Neuron (in vitro differentiated cells): ENCODE measurements around the gene CDON.

ENCODE experiments used
- H2AFZ ChIP-seq: one replicate; pipeline ENCODE4 v1.6.1; 2013; ENCODE audit warnings: low read depth, mild to moderate bottlenecking, inconsistent platforms, low read length, moderate library complexity
- H3K27me3 ChIP-seq: one replicate; pipeline ENCODE4 v1.6.1; 2013; ENCODE audit warnings: low read length; ENCODE audit not compliant: insufficient read depth
- H3K36me3 ChIP-seq: one replicate; pipeline ENCODE4 v1.6.1; 2013; ENCODE audit warnings: low read length; ENCODE audit not compliant: insufficient read depth
- H3K4me1 ChIP-seq: one replicate; pipeline ENCODE4 v1.6.1; 2013; ENCODE audit warnings: low read length; ENCODE audit not compliant: insufficient read depth
- H3K4me3 ChIP-seq: 2 replicates; pipeline ENCODE4 v1.5.1; 2013; ENCODE audit warnings: mild to moderate bottlenecking, low read length, moderate library complexity
- H3K9me3 ChIP-seq: one replicate; pipeline ENCODE4 v1.6.1; 2013; ENCODE audit warnings: low read length

Gene CDON

GRCh38 chr11:125942771-125943428, 119.8 kb downstream of the CDON start:
- no peak overlapping the region for H3K4me3 ChIP-seq
- no peaks in the 10 kb centered on the region for H3K27me3 ChIP-seq
- H2AFZ ChIP-seq: no peak overlapping the region
- H3K9me3 ChIP-seq: no peaks in the 10 kb centered on the region
- peaks cover 11% of the 10 kb centered on the region for H3K4me1 ChIP-seq
- H3K36me3 ChIP-seq: no peaks in the 10 kb centered on the region

GRCh38 chr11:125941619-125942611, 120.8 kb downstream of the CDON start:
- H3K4me3 ChIP-seq: no peak overlapping the region
- H2AFZ ChIP-seq: no peak overlapping the region
- no peaks in the 10 kb centered on the region for H3K36me3 ChIP-seq
- no peaks in the 10 kb centered on the region for H3K9me3 ChIP-seq
- H3K27me3 ChIP-seq: no peaks in the 10 kb centered on the region
- peaks cover 11% of the 10 kb centered on the region for H3K4me1 ChIP-seq

- Histone ChIP-seq H3K9me3 (no peaks in the 10 kb centered on the region), H3K4me1 (peaks cover 11% of the 10 kb centered on the region), H2AFZ (no peak overlapping the region), H3K4me3 (no peak overlapping the region), H3K36me3 (no peaks in the 10 kb centered on the region), H3K27me3 (no peaks in the 10 kb centered on the region)
Measured at GRCh38 chr11:125941267-125941618, 121.4 kb downstream of the CDON start.

GRCh38 chr11:125940145-125940544, 122.5 kb downstream of the CDON start:
- no peaks in the 10 kb centered on the region for H3K9me3 ChIP-seq
- no peaks in the 10 kb centered on the region for H3K36me3 ChIP-seq
- no peak overlapping the region for H3K4me3 ChIP-seq
- H3K4me1 ChIP-seq: peaks cover 11% of the 10 kb centered on the region
- H2AFZ ChIP-seq: no peak overlapping the region
- H3K27me3 ChIP-seq: no peaks in the 10 kb centered on the region

- H3K4me3 ChIP-seq: no peak overlapping the region
- H3K9me3 ChIP-seq: no peaks in the 10 kb centered on the region
- H3K27me3 ChIP-seq: no peaks in the 10 kb centered on the region
- no peak overlapping the region for H2AFZ ChIP-seq
- H3K36me3 ChIP-seq: no peaks in the 10 kb centered on the region
- H3K4me1 ChIP-seq: peaks cover 11% of the 10 kb centered on the region
Measured at GRCh38 chr11:125939081-125939521, 123.6 kb downstream of the CDON start.

- Histone ChIP-seq H3K4me3 (no peak overlapping the region), H2AFZ (no peak overlapping the region), H3K27me3 (no peaks in the 10 kb centered on the region), H3K9me3 (no peaks in the 10 kb centered on the region), H3K4me1 (peaks cover 11% of the 10 kb centered on the region), H3K36me3 (no peaks in the 10 kb centered on the region)
Measured at GRCh38 chr11:125938418-125938817, 124.2 kb downstream of the CDON start.

- H3K27me3 ChIP-seq: peaks cover 11% of the 10 kb centered on the region
- no peaks in the 10 kb centered on the region for H3K9me3 ChIP-seq
Measured at GRCh38 chr11:125935618-125936199, 127.0 kb downstream of the CDON start.

GRCh38 chr11:125935056-125935455, 127.6 kb downstream of the CDON start:
- H3K9me3 ChIP-seq: no peaks in the 10 kb centered on the region
- no peak overlapping the region for H3K4me3 ChIP-seq
- H3K4me1 ChIP-seq: peaks cover 11% of the 10 kb centered on the region
- peaks cover 11% of the 10 kb centered on the region for H3K27me3 ChIP-seq
- no peaks in the 10 kb centered on the region for H3K36me3 ChIP-seq
- H2AFZ ChIP-seq: no peak overlapping the region

More at GRCh38 chr11:125935618-125936199, 127.0 kb downstream of the CDON start:
- peaks cover 11% of the 10 kb centered on the region for H3K4me1 ChIP-seq
- no peak overlapping the region for H2AFZ ChIP-seq
- no peaks in the 10 kb centered on the region for H3K36me3 ChIP-seq
- no peak overlapping the region for H3K4me3 ChIP-seq

- Histone ChIP-seq H3K4me1 (peaks cover 11% of the 10 kb centered on the region), H2AFZ (no peak overlapping the region), H3K4me3 (no peak overlapping the region), H3K27me3 (peaks cover 11% of the 10 kb centered on the region), H3K9me3 (no peaks in the 10 kb centered on the region), H3K36me3 (no peaks in the 10 kb centered on the region)
Measured at GRCh38 chr11:125934473-125934872, 128.2 kb downstream of the CDON start.

GRCh38 chr11:125933030-125933813, 129.4 kb downstream of the CDON start:
- Histone ChIP-seq H3K27me3 (peaks cover 11% of the 10 kb centered on the region), H3K4me3 (no peak overlapping the region), H3K9me3 (no peaks in the 10 kb centered on the region), H3K4me1 (no peaks in the 10 kb centered on the region), H3K36me3 (no peaks in the 10 kb centered on the region), H2AFZ (no peak overlapping the region)

- Histone ChIP-seq H3K36me3 (no peaks in the 10 kb centered on the region), H3K4me1 (no peaks in the 10 kb centered on the region), H3K27me3 (peaks cover 11% of the 10 kb centered on the region), H3K9me3 (no peaks in the 10 kb centered on the region), H2AFZ (no peak overlapping the region), H3K4me3 (no peak overlapping the region)
Measured at GRCh38 chr11:125932301-125932700, 130.4 kb downstream of the CDON start.

GRCh38 chr11:125931668-125932067, 131.0 kb downstream of the CDON start:
- H3K9me3 ChIP-seq: no peaks in the 10 kb centered on the region
- H2AFZ ChIP-seq: no peak overlapping the region
- no peaks in the 10 kb centered on the region for H3K36me3 ChIP-seq
- no peaks in the 10 kb centered on the region for H3K4me1 ChIP-seq
- H3K4me3 ChIP-seq: no peak overlapping the region
- H3K27me3 ChIP-seq: peaks cover 11% of the 10 kb centered on the region
